ENCODE results near the gene NDUFV2. TPM values are rescaled to one million over a fixed set of nuclear protein-coding genes. Genes with fewer than 3 reads are reported as not detected.
"Not testable (repeated sequence)": the region's sequence is repeated elsewhere in the genome, so short reads cannot be mapped to it uniquely, and the experiment has no call there.

NDUFV2 gene
- total RNA-seq, 1 experiment from 2014 or later = 272 TPM

DNA sequence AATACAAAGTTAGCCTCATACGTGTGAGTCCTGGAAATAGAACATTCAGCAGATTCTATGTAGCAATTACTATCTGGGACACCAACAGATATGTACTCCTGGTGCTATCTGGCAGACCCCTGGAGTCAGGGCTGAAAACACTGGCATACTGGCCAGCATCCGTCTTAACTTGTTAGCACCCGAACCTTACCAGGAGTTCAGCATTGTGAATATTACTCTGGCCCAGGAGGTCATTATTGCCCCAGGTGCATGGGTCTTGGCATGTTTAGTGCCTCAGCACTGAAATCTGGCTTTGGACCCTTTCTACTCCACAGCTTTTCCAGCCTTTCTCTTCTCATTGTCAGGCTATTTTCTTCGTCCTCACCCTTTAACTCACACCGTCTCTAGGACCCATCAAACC lies 11.9 kb upstream of the NDUFV2 start:
- no peak for ATAC-seq
- Histone ChIP-seq H3K27me3 (ENCODE audit: low read length) (no peaks in the 10 kb centered on the region), H3K36me3 (ENCODE audit: low read depth, low read length) (no peaks in the 10 kb centered on the region), H3K79me2 (ENCODE audit: low read length) (no peaks in the 10 kb centered on the region), H3K9ac (ENCODE audit: low read length) (no peak overlapping the region), H3K4me3 (ENCODE audit: low read length) (no peak overlapping the region), H3K9me2 (replicated peaks; ENCODE audit: low read length) (no peaks in the 10 kb centered on the region), H3K9me3 (ENCODE audit: low read length) (no peaks in the 10 kb centered on the region), H4K20me1 (ENCODE audit: low read length) (no peaks in the 10 kb centered on the region), H3F3A (ENCODE audit: low read length, unreplicated experiment) (no peaks in the 10 kb centered on the region), H2AFZ (ENCODE audit: low read length) (no peak overlapping the region), H3K4me2 (ENCODE audit: low read length) (no peak overlapping the region), H3K27ac (ENCODE audit: low read length) (no peak overlapping the region), H3K4me1 (ENCODE audit: insufficient read depth, low read length) (peaks cover 23% of the 10 kb centered on the region)
- intact Hi-C loops (cut with micrococcal nuclease) = no loop called here
- CTCF ChIA-PET = no interaction called here
- DNase-seq = no peak
- no TSS peak for BruUV-seq (replicated peaks)
- TF ChIP-seq, protein P1, sequence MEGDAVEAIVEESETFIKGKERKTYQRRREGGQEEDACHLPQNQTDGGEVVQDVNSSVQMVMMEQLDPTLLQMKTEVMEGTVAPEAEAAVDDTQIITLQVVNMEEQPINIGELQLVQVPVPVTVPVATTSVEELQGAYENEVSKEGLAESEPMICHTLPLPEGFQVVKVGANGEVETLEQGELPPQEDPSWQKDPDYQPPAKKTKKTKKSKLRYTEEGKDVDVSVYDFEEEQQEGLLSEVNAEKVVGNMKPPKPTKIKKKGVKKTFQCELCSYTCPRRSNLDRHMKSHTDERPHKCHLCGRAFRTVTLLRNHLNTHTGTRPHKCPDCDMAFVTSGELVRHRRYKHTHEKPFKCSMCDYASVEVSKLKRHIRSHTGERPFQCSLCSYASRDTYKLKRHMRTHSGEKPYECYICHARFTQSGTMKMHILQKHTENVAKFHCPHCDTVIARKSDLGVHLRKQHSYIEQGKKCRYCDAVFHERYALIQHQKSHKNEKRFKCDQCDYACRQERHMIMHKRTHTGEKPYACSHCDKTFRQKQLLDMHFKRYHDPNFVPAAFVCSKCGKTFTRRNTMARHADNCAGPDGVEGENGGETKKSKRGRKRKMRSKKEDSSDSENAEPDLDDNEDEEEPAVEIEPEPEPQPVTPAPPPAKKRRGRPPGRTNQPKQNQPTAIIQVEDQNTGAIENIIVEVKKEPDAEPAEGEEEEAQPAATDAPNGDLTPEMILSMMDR (conservative IDR thresholded peaks at IDR 0.05; ENCODE audit: low read depth, low read length) = no peak
- TF ChIP-seq EZH2 (IDR thresholded peaks at IDR 0.05; ENCODE audit: low read length, unreplicated experiment) (no peak), EZH2phosphoT487 (IDR thresholded peaks at IDR 0.05; ENCODE audit: borderline replicate concordance, low read length) (no peak)
- POLR2A ChIA-PET (ENCODE audit: unreplicated experiment) = no interaction called here

DNA sequence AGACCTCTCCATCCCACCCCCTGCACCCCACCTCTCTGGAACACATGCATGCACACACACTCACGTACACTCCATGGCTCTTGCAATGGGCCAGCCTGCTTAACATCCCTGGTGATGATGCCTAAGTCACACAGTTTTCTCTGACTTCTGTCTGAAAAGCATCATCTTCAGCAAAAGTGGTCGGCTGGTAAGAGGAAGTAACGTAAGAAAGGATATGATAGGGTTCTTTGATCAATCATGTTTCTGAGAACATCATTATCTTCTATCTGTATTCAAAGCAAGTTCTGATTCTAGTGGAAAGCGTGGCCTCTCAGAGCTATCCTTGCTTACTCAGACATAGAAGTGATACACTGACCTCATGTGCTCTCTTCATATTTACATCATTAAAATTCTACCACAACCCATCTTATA lies 11.4 kb upstream of the NDUFV2 start:
- Histone ChIP-seq H3K79me2 (ENCODE audit: low read length) (no peaks in the 10 kb centered on the region), H3K9ac (ENCODE audit: low read length) (no peak overlapping the region), H3K27me3 (ENCODE audit: low read length) (no peaks in the 10 kb centered on the region), H3F3A (ENCODE audit: low read length, unreplicated experiment) (no peaks in the 10 kb centered on the region), H3K4me1 (ENCODE audit: insufficient read depth, low read length) (peaks cover 27% of the 10 kb centered on the region), H2AFZ (ENCODE audit: low read length) (no peak overlapping the region), H3K36me3 (ENCODE audit: low read depth, low read length) (no peaks in the 10 kb centered on the region), H3K4me2 (ENCODE audit: low read length) (no peak overlapping the region), H3K4me3 (ENCODE audit: low read length) (no peak overlapping the region), H3K27ac (ENCODE audit: low read length) (no peak overlapping the region), H4K20me1 (ENCODE audit: low read length) (no peaks in the 10 kb centered on the region), H3K9me3 (ENCODE audit: low read length) (no peaks in the 10 kb centered on the region), H3K9me2 (replicated peaks; ENCODE audit: low read length) (no peaks in the 10 kb centered on the region)
- POLR2A ChIA-PET (ENCODE audit: unreplicated experiment) = no interaction called here
- BruUV-seq (replicated peaks) = no TSS peak
- ATAC-seq (no peak), DNase-seq (no peak)
- TF ChIP-seq, protein P1 (conservative IDR thresholded peaks at IDR 0.05; ENCODE audit: low read depth, low read length) = no peak
- TF ChIP-seq EZH2 (IDR thresholded peaks at IDR 0.05; ENCODE audit: low read length, unreplicated experiment) = no peak
- TF ChIP-seq EZH2phosphoT487 (IDR thresholded peaks at IDR 0.05; ENCODE audit: borderline replicate concordance, low read length) = no peak
- intact Hi-C loops (cut with micrococcal nuclease) = no loop called here
- CTCF ChIA-PET = no interaction called here

DNA sequence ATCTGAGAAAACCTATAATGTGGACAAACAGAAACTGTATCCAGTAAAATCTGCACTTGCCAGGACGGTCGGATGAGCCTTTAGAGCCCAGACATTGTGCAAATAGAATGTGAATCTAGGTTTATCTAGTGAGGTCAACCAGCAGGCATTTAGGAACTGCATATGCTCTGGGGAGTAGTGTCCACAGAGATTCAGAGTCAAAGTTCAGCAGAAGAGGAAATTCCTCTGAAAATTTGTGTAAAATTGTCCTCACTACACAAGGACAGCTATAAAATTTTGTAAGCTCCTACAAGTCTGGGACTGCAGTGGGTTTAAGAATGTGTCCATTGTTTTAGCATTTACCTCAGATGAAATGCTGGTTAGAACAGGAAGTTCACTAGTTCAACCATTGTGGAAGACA lies 9.8 kb upstream of the NDUFV2 start:
- ATAC-seq (peak; percentile 43), DNase-seq (peak; percentile 46)
- peaks cover 28% of the 10 kb centered on the region for H3K4me1 ChIP-seq (ENCODE audit: insufficient read depth, low read length)
- no peaks in the 10 kb centered on the region for H3K9me2 ChIP-seq (replicated peaks; ENCODE audit: low read length)
- no peak overlapping the region for H3K4me2 ChIP-seq (ENCODE audit: low read length)
- POLR2A ChIA-PET (ENCODE audit: unreplicated experiment) = interaction anchor here (0.7 kb wide), 1 partner anchor 43 kb away, joined by 12 read pairs; no protein-coding TSS in a partner anchor
- peak overlapping the region; percentile 47; the same call in 1 of the 2 replicates for H2AFZ ChIP-seq (ENCODE audit: low read length)
- no peak overlapping the region for H3K4me3 ChIP-seq (ENCODE audit: low read length)
- CTCF ChIA-PET = no interaction called here
- H3K9me3 ChIP-seq (ENCODE audit: low read length) = no peaks in the 10 kb centered on the region
- intact Hi-C loops (cut with micrococcal nuclease) = no loop called here
- H3K36me3 ChIP-seq (ENCODE audit: low read depth, low read length) = no peaks in the 10 kb centered on the region
- BruUV-seq (replicated peaks) = no TSS peak
- no peaks in the 10 kb centered on the region for H3F3A ChIP-seq (ENCODE audit: low read length, unreplicated experiment)
- H4K20me1 ChIP-seq (ENCODE audit: low read length) = no peaks in the 10 kb centered on the region
- H3K27ac ChIP-seq (ENCODE audit: low read length) = peak overlapping the region; percentile 33
- TF ChIP-seq EZH2 (IDR thresholded peaks at IDR 0.05; ENCODE audit: low read length, unreplicated experiment) = no peak
- no peaks in the 10 kb centered on the region for H3K27me3 ChIP-seq (ENCODE audit: low read length)
- H3K79me2 ChIP-seq (ENCODE audit: low read length) = no peaks in the 10 kb centered on the region
- H3K9ac ChIP-seq (ENCODE audit: low read length) = no peak overlapping the region

DNA sequence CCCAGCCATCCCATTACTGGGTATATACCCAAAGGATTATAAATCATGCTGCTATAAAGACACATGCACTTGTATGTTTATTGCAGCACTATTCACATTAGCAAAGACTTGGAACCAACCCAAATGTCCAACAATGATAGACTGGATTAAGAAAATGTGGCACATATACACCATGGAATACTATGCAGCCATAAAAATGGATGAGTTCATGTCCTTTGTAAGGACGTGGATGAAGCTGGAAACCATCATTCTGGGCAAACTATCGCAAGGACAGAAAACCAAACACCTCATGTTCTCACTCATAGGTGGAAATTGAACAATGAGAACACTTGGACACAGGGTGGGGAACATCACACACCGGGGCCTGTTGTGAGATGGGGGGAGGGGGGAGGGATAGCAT lies 9.4 kb upstream of the NDUFV2 start:
- H3K4me1 ChIP-seq (ENCODE audit: insufficient read depth, low read length) = peaks cover 28% of the 10 kb centered on the region
- H3K4me2 ChIP-seq (ENCODE audit: low read length); H3K36me3 ChIP-seq (ENCODE audit: low read depth, low read length); H3K9me2 ChIP-seq (replicated peaks; ENCODE audit: low read length); H3K79me2 ChIP-seq (ENCODE audit: low read length); BruUV-seq (replicated peaks); H3K9me3 ChIP-seq (ENCODE audit: low read length); ATAC-seq; H2AFZ ChIP-seq (ENCODE audit: low read length); H4K20me1 ChIP-seq (ENCODE audit: low read length); H3K9ac ChIP-seq (ENCODE audit: low read length); DNase-seq; intact Hi-C loops (cut with micrococcal nuclease); H3K4me3 ChIP-seq (ENCODE audit: low read length); H3F3A ChIP-seq (ENCODE audit: low read length, unreplicated experiment); H3K27me3 ChIP-seq (ENCODE audit: low read length); POLR2A ChIA-PET (ENCODE audit: unreplicated experiment): not testable (repeated sequence)
- CTCF ChIA-PET = interaction anchor here (0.7 kb wide), 1 partner anchor 701 kb away, joined by 3 read pairs; no protein-coding TSS in a partner anchor
- peak overlapping the region; percentile 33; the same call in 1 of the 2 replicates for H3K27ac ChIP-seq (ENCODE audit: low read length)
